ENCODE data around the gene WT1.
A peak's percentile ranks its signal among the peaks of the same experiment; 100 is the strongest.

The WT1 gene

DNA sequence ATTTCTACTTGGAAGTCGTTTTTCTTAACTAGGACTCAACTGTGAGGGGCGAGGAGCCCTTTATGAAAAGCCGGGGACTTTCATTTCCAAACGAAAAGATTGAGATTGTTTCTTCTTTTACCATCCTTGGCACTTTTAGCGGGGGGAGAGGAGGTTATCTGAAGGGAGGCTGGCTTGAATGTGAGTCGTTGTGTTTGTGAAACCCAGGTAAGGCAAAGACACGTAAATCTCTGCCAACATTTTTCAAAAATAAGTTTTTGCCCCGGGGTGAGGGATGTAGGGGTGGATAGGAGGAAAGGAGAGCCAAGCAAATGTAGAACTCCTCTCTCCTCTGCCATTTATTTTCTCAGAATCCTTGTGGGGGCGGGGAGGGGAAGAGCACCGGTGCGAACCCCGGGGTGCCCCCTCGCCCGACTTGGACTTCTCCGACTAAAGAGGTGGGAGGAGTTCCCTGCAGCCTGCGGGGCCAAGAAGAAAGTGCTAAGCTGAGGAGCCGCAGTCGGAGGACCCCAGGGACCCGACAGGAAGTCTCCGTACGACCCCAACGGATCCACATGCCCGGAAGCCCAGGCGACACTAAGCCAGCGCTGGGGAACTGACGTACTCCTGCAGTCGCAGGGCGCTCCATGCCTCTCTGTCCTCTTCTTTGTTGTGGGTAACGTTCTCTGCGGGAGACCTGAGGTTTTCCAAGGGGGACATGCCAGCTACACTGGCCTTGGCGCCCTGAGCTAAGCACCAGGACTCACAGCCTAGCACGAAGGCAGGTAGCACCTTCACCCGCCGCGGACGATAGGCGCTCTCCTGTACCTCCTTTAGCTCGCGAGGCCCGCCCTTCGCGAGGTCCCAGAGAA is 2.4 kb upstream of the WT1 start:
- Histone ChIP-seq H3K4me1 (ENCODE audit: insufficient read depth, low read length) (peaks cover 12% of the 10 kb centered on the region; the same call in 1 of the 2 replicates), H3K9ac (ENCODE audit: low read depth, low read length) (no peak overlapping the region), H3K27ac (ENCODE audit: low read length) (no peak overlapping the region), H3K4me3 (ENCODE audit: low read length) (peak overlapping the region; percentile 43), H3K27me3 (ENCODE audit: insufficient read depth, low read length) (peaks cover 100% of the 10 kb centered on the region), H3K36me3 (ENCODE audit: insufficient read depth, low read depth, low read length) (no peaks in the 10 kb centered on the region), H3K9me3 (ENCODE audit: insufficient read depth, low read depth, low read length) (peaks cover 9% of the 10 kb centered on the region; the same call in 1 of the 2 replicates)

GRCh38 chr11:32436751-32437494 is 1.6 kb upstream of the WT1 start:
- H3K27ac ChIP-seq (ENCODE audit: low read length), result no peak overlapping the region
- H3K9ac ChIP-seq (ENCODE audit: low read depth, low read length), result no peak overlapping the region
- peaks cover 9% of the 10 kb centered on the region; the same call in 1 of the 2 replicates for H3K9me3 ChIP-seq (ENCODE audit: insufficient read depth, low read depth, low read length)
- peaks cover 12% of the 10 kb centered on the region; the same call in 1 of the 2 replicates for H3K4me1 ChIP-seq (ENCODE audit: insufficient read depth, low read length)
- H3K4me3 ChIP-seq (ENCODE audit: low read length), result peak overlapping the region; percentile 53; the same call in 1 of the 2 replicates
- peaks cover 100% of the 10 kb centered on the region for H3K27me3 ChIP-seq (ENCODE audit: insufficient read depth, low read length)
- H3K36me3 ChIP-seq (ENCODE audit: insufficient read depth, low read depth, low read length), result no peaks in the 10 kb centered on the region

GRCh38 chr11:32435942-32436750 is 807 bp upstream of the WT1 start:
- Histone ChIP-seq H3K9me3 (ENCODE audit: insufficient read depth, low read depth, low read length) (peaks cover 9% of the 10 kb centered on the region; the same call in 1 of the 2 replicates), H3K27ac (ENCODE audit: low read length) (no peak overlapping the region), H3K4me1 (ENCODE audit: insufficient read depth, low read length) (peaks cover 12% of the 10 kb centered on the region; the same call in 1 of the 2 replicates), H3K4me3 (ENCODE audit: low read length) (peak overlapping the region; percentile 53), H3K36me3 (ENCODE audit: insufficient read depth, low read depth, low read length) (no peaks in the 10 kb centered on the region), H3K27me3 (ENCODE audit: insufficient read depth, low read length) (peaks cover 100% of the 10 kb centered on the region), H3K9ac (ENCODE audit: low read depth, low read length) (no peak overlapping the region)

GRCh38 chr11:32435152-32435480 is 223 bp downstream of the WT1 start:
- Histone ChIP-seq H3K4me3 (ENCODE audit: low read length) (no peak overlapping the region), H3K27ac (ENCODE audit: low read length) (no peak overlapping the region), H3K4me1 (ENCODE audit: insufficient read depth, low read length) (peaks cover 12% of the 10 kb centered on the region; the same call in 1 of the 2 replicates), H3K27me3 (ENCODE audit: insufficient read depth, low read length) (peaks cover 100% of the 10 kb centered on the region), H3K9ac (ENCODE audit: low read depth, low read length) (no peak overlapping the region), H3K9me3 (ENCODE audit: insufficient read depth, low read depth, low read length) (peaks cover 9% of the 10 kb centered on the region; the same call in 1 of the 2 replicates), H3K36me3 (ENCODE audit: insufficient read depth, low read depth, low read length) (no peaks in the 10 kb centered on the region)

DNA sequence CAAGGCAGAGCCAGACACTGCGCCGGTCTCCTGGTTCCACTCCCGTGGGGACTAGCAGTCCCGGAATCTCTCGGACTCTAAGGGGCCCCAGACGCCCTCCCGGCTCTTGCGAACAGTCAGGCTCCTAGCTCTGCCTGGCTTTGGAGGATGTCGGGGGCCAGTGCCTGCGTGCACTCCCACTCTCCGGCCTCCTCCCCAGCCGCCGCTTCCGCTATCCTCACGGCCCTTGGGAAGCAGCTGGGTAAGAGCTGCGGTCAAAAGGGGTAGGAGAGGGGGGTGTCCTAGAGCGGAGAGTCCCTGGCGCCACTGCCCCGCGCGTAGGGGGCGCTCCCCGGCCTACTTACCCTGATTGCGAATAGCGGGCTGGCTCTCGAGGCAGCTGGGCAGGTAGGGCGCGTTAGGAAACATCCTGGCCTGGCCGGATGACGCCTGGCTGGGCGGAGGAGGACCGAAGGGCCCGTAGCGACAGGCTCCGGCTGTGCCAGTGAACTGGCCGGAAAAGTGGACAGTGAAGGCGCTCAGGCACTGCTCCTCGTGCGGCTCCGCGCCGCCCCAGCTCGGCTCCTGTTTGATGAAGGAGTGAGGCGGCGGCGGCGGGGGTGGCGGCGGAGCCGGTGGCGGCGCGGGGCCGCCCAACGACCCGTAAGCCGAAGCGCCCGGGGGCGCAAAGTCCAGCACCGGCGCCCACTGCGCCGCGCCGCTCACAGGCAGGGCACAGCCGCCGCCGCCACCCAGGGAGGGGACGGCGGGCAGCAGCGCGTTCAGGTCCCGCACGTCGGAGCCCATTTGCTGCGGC is 785 bp downstream of the WT1 start:
- H3K4me1 ChIP-seq (ENCODE audit: insufficient read depth, low read length), result peaks cover 12% of the 10 kb centered on the region; the same call in 1 of the 2 replicates

DNA sequence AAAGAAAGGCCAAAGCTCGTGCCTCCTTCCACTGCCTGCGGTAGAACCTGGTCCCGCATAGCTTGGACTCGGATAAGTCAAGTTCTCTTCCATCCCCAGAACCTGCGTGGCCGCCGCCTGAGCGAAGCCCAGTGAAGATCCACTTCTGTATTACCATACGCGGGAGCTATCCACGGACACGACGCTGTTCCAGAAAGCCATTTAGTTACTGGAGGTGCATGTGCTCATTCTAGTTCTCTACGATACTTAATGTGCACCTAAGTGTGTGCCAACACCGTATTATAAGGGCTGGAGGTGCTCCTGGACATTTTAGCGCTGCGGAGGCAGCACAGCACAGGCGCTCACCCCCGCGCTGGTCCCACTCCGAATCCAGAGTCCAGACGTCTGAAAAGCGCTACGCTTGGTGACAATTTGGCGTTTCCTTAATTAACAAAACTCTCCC is 1.4 kb downstream of the WT1 start:
- H3K36me3 ChIP-seq (ENCODE audit: insufficient read depth, low read depth, low read length), result no peaks in the 10 kb centered on the region
- H3K4me1 ChIP-seq (ENCODE audit: insufficient read depth, low read length), result peaks cover 12% of the 10 kb centered on the region; the same call in 1 of the 2 replicates
- H3K9ac ChIP-seq (ENCODE audit: low read depth, low read length), result no peak overlapping the region
- no peak overlapping the region for H3K27ac ChIP-seq (ENCODE audit: low read length)
- H3K4me3 ChIP-seq (ENCODE audit: low read length), result no peak overlapping the region
- peaks cover 100% of the 10 kb centered on the region for H3K27me3 ChIP-seq (ENCODE audit: insufficient read depth, low read length)
- peaks cover 9% of the 10 kb centered on the region; the same call in 1 of the 2 replicates for H3K9me3 ChIP-seq (ENCODE audit: insufficient read depth, low read depth, low read length)

More for the DNA sequence above, 785 bp downstream of the WT1 start:
- Histone ChIP-seq H3K27me3 (ENCODE audit: insufficient read depth, low read length) (peaks cover 100% of the 10 kb centered on the region), H3K4me3 (ENCODE audit: low read length) (no peak overlapping the region), H3K9me3 (ENCODE audit: insufficient read depth, low read depth, low read length) (peaks cover 9% of the 10 kb centered on the region; the same call in 1 of the 2 replicates), H3K9ac (ENCODE audit: low read depth, low read length) (no peak overlapping the region), H3K27ac (ENCODE audit: low read length) (no peak overlapping the region), H3K36me3 (ENCODE audit: insufficient read depth, low read depth, low read length) (no peaks in the 10 kb centered on the region)

DNA sequence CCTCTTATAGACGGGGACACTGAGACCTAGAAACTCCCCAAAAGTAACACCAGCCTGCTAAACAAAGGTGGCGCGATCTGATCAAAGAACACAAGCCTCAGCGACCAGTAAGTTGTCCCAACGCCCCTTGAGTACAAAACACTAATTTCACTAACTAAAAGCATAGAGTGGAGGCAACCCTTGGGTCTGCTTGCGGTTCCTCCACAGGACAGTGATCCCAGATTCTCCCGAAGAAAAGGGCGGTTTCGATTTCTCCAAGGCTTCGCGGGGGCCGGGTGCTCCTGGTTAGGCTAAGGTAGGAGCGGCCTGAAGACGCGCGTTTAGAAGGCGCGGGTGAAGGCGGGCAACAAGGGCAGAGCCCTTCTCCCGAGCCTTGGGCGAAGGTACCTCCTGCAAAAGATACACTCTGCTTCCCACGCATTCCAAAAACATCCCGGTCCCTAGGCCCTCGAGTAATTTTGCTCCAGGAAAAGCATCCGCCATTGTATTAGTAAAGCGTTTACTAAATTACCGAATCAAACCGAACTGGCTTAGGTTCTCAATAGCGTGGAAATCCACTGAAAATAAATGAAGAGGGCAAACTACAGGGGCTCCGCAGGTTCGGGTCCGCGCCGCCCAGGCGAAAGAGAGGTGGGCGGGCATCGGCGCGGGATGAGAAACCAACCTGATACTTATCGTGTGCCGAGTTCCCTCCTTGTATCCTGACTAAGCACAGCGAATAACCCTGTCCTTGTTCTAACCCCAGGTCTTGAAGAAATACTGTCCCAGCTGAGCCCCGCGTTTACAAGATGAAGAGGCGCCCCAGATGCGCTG is 2.0 kb downstream of the WT1 start:
- Histone ChIP-seq H3K27me3 (ENCODE audit: insufficient read depth, low read length) (peaks cover 100% of the 10 kb centered on the region), H3K4me1 (ENCODE audit: insufficient read depth, low read length) (peaks cover 12% of the 10 kb centered on the region; the same call in 1 of the 2 replicates), H3K9me3 (ENCODE audit: insufficient read depth, low read depth, low read length) (peaks cover 9% of the 10 kb centered on the region; the same call in 1 of the 2 replicates), H3K36me3 (ENCODE audit: insufficient read depth, low read depth, low read length) (no peaks in the 10 kb centered on the region), H3K9ac (ENCODE audit: low read depth, low read length) (no peak overlapping the region), H3K27ac (ENCODE audit: low read length) (no peak overlapping the region), H3K4me3 (ENCODE audit: low read length) (no peak overlapping the region)

DNA sequence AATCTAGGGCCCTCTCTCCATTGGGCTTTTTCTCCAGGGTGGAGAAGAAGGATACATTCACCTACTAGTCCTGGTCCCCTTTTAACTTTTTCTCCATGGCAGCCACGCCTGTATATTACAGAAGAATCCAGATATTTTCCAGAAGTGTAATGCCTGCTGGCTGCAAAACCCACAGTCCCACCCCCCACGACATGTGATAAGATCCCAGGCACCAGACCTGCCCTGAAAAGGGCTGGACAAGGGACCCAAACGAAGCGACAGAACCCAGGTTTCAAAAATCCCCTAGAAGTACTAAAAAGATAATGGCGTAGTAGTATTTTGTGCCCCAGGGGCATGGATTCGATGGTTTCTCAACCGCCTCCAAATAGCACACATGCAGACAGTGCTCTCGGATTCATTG is 2.8 kb downstream of the WT1 start:
- Histone ChIP-seq H3K9me3 (ENCODE audit: insufficient read depth, low read depth, low read length) (peaks cover 9% of the 10 kb centered on the region; the same call in 1 of the 2 replicates), H3K27ac (ENCODE audit: low read length) (no peak overlapping the region), H3K27me3 (ENCODE audit: insufficient read depth, low read length) (peaks cover 100% of the 10 kb centered on the region), H3K9ac (ENCODE audit: low read depth, low read length) (no peak overlapping the region), H3K4me3 (ENCODE audit: low read length) (no peak overlapping the region), H3K4me1 (ENCODE audit: insufficient read depth, low read length) (peaks cover 16% of the 10 kb centered on the region; the same call in 1 of the 2 replicates), H3K36me3 (ENCODE audit: insufficient read depth, low read depth, low read length) (no peaks in the 10 kb centered on the region)

GRCh38 chr11:32430568-32431381 is 4.6 kb downstream of the WT1 start:
- peaks cover 7% of the 10 kb centered on the region; the same call in 1 of the 2 replicates for H3K4me1 ChIP-seq (ENCODE audit: insufficient read depth, low read length)
- no peak overlapping the region for H3K9ac ChIP-seq (ENCODE audit: low read depth, low read length)
- H3K9me3 ChIP-seq (ENCODE audit: insufficient read depth, low read depth, low read length), result peaks cover 9% of the 10 kb centered on the region; the same call in 1 of the 2 replicates
- no peaks in the 10 kb centered on the region for H3K36me3 ChIP-seq (ENCODE audit: insufficient read depth, low read depth, low read length)
- H3K4me3 ChIP-seq (ENCODE audit: low read length), result peak overlapping the region; percentile 51; the same call in 1 of the 2 replicates
- H3K27ac ChIP-seq (ENCODE audit: low read length), result no peak overlapping the region
- peaks cover 100% of the 10 kb centered on the region for H3K27me3 ChIP-seq (ENCODE audit: insufficient read depth, low read length)
